GM19035 (cell line): ENCODE results near the gene OR10T2.
"Not testable (repeated sequence)": the region's sequence is repeated elsewhere in the genome, so short reads cannot be mapped to it uniquely, and the experiment has no call there.

Experiments
- ATAC-seq: cut with Tn5 transposase; IDR thresholded peaks from one replicate; pipeline ENCODE4 v1.9.1; 2021; ENCODE audit not compliant: unreplicated experiment

The OR10T2 gene

DNA sequence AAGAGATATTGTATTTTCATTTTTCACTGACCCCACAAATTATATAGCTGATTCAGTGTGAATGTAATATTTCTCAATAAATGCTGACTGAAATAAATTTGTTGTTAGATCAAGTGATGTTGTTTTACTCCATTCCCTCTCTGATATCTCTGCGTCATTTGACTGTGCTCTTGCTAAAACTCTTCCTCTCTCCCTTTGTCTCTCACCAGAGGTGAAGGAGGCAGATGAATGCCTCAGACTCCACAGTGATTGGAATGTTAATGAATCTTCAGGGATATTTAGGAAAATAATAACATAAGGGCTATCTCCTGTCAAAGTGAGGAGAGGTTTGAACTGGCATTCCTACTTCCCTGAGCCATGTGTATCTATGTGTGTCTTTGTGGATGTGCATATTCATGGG, 41.8 kb downstream of the OR10T2 start:
- ATAC-seq: no peak

GRCh38 chr1:158356616-158357015, 42.6 kb downstream of the OR10T2 start:
- ATAC-seq: no peak

- ATAC-seq: no peak
Measured at GRCh38 chr1:158355773-158356285, 43.4 kb downstream of the OR10T2 start.

- ATAC-seq: no peak
Measured at GRCh38 chr1:158354255-158354654, 45.0 kb downstream of the OR10T2 start.

DNA sequence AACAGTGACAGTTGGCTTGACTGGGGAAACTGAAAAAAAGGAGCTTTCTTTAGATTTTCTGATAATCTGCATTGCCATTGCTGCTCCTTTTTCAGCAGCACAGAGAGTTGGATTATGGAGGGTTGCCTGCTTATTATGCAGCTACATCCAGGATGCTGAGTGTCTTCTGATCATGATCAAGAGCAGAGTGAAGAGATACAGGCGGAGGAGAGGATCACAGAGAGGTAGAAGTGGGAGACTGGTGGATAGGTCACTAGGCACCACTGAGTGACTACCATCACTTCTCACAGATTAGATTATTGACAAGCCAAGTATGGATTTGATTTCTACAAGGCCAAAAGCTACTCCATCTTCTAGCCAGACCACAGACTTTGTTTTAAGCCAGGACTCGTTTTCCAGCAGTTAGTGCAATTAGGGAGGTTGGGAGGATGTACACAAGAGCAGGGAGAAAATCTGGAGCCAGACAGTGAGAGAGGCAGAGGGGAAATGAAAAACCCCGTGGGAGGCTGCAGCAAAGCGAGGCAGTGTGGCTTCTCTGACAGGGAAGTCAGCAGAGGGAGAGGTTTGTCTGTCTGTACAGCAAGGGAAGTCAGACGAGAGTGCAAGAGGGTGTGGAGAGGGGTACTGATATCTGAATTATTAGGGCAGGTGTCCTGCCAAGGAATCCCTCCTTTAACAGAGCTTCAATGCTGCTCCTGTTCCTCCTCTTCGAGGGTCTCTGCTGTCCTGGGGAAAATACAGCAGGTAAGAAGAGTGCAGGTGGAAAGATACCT, 45.8 kb downstream of the OR10T2 start, which contains the start of gene CD1E:
CD1E (plus strand) TSS at position 592 of the 773 bp plus-strand sequence; CDS start at position 687, 95 bp downstream.
- ATAC-seq: no peak

- not testable (repeated sequence) for ATAC-seq
Measured at GRCh38 chr1:158348946-158349345, 50.3 kb downstream of the OR10T2 start.
